HUES6 (cell line): ENCODE data around the gene IMMP1L.

ENCODE experiments used
- H3K27ac ChIP-seq: 2 replicates; pipeline ENCODE4 v1.7.0; 2013; ENCODE audit warnings: low read depth, mild to moderate bottlenecking, low read length, inconsistent platforms
- H3K27me3 ChIP-seq: 2 replicates; pipeline ENCODE4 v1.6.1; 2013; ENCODE audit warnings: low read length; ENCODE audit not compliant: control insufficient read depth, insufficient read depth
- H3K36me3 ChIP-seq: 2 replicates; pipeline ENCODE4 v1.6.1; 2013; ENCODE audit warnings: low read length; ENCODE audit not compliant: control insufficient read depth, insufficient read depth
- H3K4me1 ChIP-seq: 2 replicates; pipeline ENCODE4 v1.6.1; 2013; ENCODE audit warnings: low read length; ENCODE audit not compliant: control insufficient read depth, insufficient read depth
- H3K4me3 ChIP-seq: 2 replicates; pipeline ENCODE4 v1.5.1; 2013; ENCODE audit warnings: low read depth, low read length
- H3K9ac ChIP-seq: one replicate; pipeline ENCODE4 v1.6.1; 2013; ENCODE audit warnings: mild to moderate bottlenecking, low read length
- H3K9me3 ChIP-seq: 2 replicates; pipeline ENCODE4 v1.6.1; 2013; ENCODE audit warnings: low read depth, low read length; ENCODE audit not compliant: control insufficient read depth, insufficient read depth

The IMMP1L gene

DNA sequence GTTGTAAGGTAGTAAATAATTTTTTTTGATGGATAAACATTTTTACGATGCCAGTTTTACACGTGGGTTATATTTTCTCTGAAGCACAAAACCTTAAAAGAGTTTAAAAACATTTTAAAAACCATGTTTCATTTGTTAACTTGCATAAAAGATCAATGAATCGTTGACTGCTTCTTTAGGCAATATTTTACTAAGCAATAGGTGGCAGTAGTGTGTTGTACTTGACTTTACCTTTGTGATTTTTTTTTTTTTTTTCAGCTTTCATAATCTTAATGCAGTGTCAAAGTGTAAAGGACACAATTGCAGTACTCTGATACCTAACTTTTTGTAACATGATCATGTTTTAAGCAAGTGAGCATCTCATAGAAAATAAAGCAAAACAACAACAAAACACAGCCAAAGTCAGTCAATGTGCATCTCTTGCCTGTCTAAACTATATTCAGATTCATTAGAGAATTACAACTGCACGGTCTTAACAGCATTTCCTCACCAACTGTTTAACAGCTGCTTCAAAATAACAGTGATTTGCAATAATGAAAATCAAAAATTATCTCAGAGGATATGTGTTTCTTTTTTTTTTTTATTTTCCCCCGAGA, 112.1 kb downstream of the IMMP1L start:
- H3K9ac ChIP-seq: no peak overlapping the region
- H3K27ac ChIP-seq: no peak overlapping the region
- no peaks in the 10 kb centered on the region for H3K4me1 ChIP-seq
- H3K9me3 ChIP-seq: peaks cover 10% of the 10 kb centered on the region
- no peaks in the 10 kb centered on the region for H3K27me3 ChIP-seq
- H3K4me3 ChIP-seq: no peak overlapping the region
- no peaks in the 10 kb centered on the region for H3K36me3 ChIP-seq

DNA sequence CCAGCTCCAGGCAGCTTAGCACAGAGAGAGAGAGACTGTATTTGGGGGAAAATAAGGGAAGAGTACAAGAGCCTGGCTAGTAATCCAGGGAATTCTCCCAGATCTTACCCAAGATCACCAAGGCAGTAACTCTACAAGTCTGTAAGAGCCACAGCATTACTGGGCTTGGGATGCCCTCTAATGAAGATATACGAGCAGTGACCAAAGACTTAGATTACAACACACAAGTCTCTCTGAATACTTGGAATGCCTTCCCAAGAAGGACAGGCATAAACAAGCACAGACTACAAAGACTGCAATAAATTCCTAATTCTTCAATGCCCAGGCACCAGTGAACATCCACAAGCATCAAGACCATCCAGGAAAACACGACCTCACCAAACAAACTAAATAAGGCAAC, 122.0 kb downstream of the IMMP1L start:
- Histone ChIP-seq H3K27me3 (no peaks in the 10 kb centered on the region), H3K9me3 (no peaks in the 10 kb centered on the region; the same call in 1 of the 2 replicates), H3K36me3 (no peaks in the 10 kb centered on the region), H3K9ac (no peak overlapping the region), H3K27ac (no peak overlapping the region; the same call in 1 of the 2 replicates), H3K4me1 (0 out of 2 replicates have a peak, but pooled peaks cover 7% of the 10 kb centered on the region), H3K4me3 (no peak overlapping the region)

DNA sequence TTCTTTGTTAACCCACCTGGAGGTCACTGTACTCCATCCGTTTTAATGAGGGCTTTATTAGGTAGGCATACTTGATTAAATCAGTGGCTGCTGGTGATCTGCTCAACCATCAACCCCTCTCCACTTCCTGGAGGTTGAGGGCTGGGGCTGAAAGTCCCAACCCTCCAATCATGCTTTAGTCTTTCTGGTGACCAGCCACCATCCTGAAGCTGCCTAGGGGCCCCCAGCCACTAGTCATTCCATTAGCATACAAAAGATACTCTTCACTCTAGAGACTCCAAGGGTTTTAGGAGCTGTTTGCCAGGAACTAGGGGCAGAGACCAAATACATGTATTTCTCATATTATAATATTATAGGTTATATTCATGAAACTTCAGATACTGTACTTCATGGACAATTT, 126.3 kb downstream of the IMMP1L start:
- Histone ChIP-seq H3K4me1 (0 out of 2 replicates have a peak, but pooled peaks cover 7% of the 10 kb centered on the region), H3K36me3 (no peaks in the 10 kb centered on the region), H3K27me3 (no peaks in the 10 kb centered on the region), H3K9ac (no peak overlapping the region), H3K27ac (no peak overlapping the region), H3K4me3 (no peak overlapping the region), H3K9me3 (no peaks in the 10 kb centered on the region; the same call in 1 of the 2 replicates)
